ENCODE data around the gene GPC4.
"Not testable (repeated sequence)": the region's sequence is repeated elsewhere in the genome, so short reads cannot be mapped to it uniquely, and the experiment has no call there.

GPC4 gene

DNA sequence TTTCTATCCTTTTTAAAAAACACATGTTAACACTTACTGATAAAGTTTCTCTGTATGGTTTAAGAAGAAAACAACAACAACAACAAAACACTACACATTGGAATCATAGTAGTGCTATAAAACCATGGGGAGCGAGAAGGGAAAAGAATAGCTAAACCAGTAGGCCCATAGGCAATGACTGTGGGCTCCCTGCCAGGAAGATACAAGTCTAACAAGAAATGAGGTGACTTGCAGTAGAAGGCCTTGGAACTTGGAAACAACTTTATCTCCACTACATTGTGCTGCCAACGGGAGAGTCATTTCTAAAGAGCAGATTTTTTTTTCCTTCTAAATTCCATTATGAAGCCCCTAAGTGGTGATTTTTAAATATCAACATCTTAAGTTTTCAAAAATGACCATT lies 78.0 kb downstream of the GPC4 start:
- TF ChIP-seq, protein P1, sequence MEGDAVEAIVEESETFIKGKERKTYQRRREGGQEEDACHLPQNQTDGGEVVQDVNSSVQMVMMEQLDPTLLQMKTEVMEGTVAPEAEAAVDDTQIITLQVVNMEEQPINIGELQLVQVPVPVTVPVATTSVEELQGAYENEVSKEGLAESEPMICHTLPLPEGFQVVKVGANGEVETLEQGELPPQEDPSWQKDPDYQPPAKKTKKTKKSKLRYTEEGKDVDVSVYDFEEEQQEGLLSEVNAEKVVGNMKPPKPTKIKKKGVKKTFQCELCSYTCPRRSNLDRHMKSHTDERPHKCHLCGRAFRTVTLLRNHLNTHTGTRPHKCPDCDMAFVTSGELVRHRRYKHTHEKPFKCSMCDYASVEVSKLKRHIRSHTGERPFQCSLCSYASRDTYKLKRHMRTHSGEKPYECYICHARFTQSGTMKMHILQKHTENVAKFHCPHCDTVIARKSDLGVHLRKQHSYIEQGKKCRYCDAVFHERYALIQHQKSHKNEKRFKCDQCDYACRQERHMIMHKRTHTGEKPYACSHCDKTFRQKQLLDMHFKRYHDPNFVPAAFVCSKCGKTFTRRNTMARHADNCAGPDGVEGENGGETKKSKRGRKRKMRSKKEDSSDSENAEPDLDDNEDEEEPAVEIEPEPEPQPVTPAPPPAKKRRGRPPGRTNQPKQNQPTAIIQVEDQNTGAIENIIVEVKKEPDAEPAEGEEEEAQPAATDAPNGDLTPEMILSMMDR (IDR thresholded peaks at IDR 0.05; ENCODE audit: low read length, missing control alignments), result no peak
- DNase-seq (ENCODE audit: low read depth), result no peak
- H3K4me3 ChIP-seq (replicated peaks; ENCODE audit: low read depth, low read length), result no peak overlapping the region

DNA sequence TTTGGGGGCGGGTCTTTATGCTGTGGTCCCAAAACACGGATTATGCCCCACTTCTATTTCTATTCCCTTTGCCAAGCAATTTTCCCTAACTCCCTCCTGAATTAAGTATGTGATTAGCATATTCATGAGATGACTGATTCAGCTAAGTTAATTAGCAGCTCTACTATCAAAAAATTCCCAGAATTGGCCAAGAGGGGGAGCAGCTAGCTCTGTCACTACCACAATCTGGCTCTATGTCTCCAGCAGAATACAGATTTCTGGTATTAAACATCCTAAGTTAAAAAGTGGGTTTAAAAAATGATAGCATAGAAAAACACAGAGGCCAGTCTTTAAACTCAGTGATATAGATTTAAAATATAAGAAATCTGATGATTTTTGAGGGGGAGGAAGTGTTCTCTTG lies 80.3 kb downstream of the GPC4 start:
- DNase-seq (ENCODE audit: low read depth), result peak; percentile 32
- no peak overlapping the region for H3K4me3 ChIP-seq (replicated peaks; ENCODE audit: low read depth, low read length)
- TF ChIP-seq, protein P1 (IDR thresholded peaks at IDR 0.05; ENCODE audit: low read length, missing control alignments), result peak; percentile 50

DNA sequence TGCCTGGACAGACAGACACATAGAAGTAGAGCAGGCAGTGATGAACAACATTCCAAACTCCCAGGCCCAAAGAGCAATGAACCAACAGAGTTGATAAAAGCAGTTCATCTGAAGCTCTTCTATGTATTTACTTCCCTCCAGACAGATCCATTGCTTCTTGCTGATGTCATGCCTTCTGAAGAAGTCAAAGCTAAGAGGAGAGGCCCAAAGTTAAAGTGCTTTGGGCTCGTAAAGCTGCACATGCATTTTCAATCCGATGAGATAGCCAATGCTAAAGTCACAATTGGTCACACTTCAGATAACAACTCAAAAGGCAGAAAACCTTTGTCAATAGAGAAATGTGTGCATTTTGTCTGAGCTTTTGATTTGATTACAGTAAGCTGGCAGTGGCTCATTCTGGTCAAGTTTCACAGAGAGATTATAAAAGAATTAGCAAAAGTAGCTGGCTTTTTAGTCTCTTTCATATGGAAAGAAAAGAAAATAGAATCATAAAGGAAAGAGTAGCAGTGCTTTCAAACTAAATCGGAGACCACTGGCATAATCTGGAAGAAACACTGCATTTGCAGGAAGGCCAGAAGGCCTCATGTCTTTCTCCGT lies 82.0 kb downstream of the GPC4 start:
- TF ChIP-seq, protein P1 (IDR thresholded peaks at IDR 0.05; ENCODE audit: low read length, missing control alignments), result no peak
- no peak for DNase-seq (ENCODE audit: low read depth)
- H3K4me3 ChIP-seq (replicated peaks; ENCODE audit: low read depth, low read length), result no peak overlapping the region

DNA sequence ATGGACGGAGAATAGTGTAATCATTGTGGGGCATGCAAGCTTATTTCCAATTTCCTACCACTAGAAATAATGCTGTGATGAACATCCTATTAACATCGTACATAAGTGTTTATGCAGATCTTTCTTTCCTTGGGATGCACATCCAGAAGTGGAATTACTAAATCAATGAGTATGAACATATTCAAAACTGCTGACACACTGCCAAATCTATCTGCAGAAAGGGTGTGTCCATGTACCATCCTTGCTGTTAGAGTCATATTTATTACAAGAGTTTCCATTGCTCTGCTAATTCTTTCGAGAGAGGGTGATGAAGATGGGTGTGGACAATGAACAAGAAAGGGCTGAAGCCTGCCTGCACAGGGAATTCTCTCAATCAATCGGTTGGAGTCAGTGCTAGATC lies 82.6 kb downstream of the GPC4 start:
- TF ChIP-seq, protein P1 (IDR thresholded peaks at IDR 0.05; ENCODE audit: low read length, missing control alignments), result no peak
- no peak for DNase-seq (ENCODE audit: low read depth)
- no peak overlapping the region for H3K4me3 ChIP-seq (replicated peaks; ENCODE audit: low read depth, low read length)

DNA sequence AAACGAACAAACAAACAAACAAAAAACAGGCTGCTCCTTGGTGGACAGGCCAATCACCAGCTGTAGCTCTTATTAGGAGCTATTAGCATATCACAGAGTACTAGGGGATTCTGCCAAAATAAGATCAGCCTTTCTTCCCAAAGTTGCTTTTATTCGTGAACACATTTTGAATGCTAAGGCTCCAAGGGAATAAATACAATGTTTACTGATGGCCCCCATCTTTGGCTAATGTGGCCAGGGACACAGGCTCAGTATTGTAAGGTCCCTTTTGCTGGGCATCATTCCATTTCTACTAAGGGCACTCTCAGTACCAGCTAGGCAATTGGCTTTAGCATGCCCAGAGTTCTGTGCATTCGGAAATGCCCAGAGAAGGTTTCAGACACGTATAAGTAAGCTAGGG lies 84.3 kb downstream of the GPC4 start:
- TF ChIP-seq, protein P1 (IDR thresholded peaks at IDR 0.05; ENCODE audit: low read length, missing control alignments), result no peak

DNA sequence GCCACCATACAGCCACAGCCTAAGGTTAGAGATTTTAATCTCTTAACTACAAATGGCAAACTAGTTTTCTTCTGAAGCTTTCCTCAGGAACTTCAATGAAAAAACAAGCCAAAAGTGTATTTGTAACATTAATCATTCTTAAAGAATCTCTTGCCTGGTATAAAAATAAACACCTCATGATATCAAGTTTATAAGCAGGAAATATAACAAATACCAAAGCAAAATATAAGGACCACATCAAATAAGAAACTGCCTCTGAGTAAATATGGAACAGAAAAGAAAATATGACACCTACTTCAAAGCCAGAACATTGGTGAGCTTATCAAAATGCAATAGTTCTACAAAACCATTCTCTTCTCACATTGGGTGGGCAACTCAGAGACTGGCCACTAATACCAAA lies 89.9 kb downstream of the GPC4 start:
- TF ChIP-seq, protein P1 (IDR thresholded peaks at IDR 0.05; ENCODE audit: low read length, missing control alignments), result no peak
- H3K4me3 ChIP-seq (replicated peaks; ENCODE audit: low read depth, low read length), result no peak overlapping the region
- no peak for DNase-seq (ENCODE audit: low read depth)

More for the DNA sequence above, 84.3 kb downstream of the GPC4 start:
- no peak for DNase-seq (ENCODE audit: low read depth)
- H3K4me3 ChIP-seq (replicated peaks; ENCODE audit: low read depth, low read length), result no peak overlapping the region

DNA sequence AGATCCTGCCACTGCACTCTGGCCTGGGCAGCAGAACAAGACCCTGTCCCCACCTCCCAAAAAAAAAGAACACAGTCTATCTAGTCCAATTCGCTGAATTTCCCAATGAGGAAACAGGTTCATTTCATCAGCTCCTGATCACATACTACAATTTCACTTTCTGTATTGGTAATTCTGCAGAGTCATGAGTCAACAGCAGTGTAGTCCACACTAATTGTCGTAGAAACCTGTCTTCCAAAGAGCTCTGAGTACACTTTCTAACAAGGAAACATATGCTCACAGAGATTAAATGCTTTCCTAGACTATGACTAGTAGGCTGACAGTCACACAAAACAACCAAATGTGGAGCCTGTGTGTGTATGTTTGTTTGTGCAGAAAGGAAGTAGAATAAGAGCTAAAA lies 91.9 kb downstream of the GPC4 start:
- TF ChIP-seq, protein P1 (IDR thresholded peaks at IDR 0.05; ENCODE audit: low read length, missing control alignments), result no peak
- H3K4me3 ChIP-seq (replicated peaks; ENCODE audit: low read depth, low read length), result no peak overlapping the region
- no peak for DNase-seq (ENCODE audit: low read depth)

DNA sequence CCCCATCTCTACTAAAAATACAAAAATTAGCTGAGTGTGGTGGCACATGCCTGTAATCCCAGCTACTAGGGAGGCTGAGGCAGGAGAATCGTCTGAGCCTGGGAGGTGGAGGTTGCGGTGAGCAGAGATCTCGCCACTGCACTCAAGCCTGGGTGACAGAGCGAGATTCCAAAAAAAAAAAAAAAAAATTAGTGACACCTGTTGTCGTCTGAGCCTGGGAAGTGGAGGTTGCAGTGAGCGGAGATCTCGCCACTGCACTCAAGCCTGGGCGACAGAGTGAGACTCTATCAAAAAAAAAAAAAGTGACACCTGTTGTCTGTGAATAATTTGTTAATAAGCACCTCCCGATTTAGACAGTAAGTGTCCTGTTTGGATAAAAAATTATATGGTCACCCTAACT lies 93.0 kb downstream of the GPC4 start:
- DNase-seq (ENCODE audit: low read depth); H3K4me3 ChIP-seq (replicated peaks; ENCODE audit: low read depth, low read length): not testable (repeated sequence)

Data from fibroblast of pulmonary artery (primary cell).